Measurements from ENCODE around the gene MYLK2. TPM values are rescaled to one million over a fixed set of nuclear protein-coding genes. Genes with fewer than 3 reads are reported as not detected.

MYLK2 gene
- polyA plus RNA-seq, 1 donor from 2014 or later, result 0.22 TPM

DNA sequence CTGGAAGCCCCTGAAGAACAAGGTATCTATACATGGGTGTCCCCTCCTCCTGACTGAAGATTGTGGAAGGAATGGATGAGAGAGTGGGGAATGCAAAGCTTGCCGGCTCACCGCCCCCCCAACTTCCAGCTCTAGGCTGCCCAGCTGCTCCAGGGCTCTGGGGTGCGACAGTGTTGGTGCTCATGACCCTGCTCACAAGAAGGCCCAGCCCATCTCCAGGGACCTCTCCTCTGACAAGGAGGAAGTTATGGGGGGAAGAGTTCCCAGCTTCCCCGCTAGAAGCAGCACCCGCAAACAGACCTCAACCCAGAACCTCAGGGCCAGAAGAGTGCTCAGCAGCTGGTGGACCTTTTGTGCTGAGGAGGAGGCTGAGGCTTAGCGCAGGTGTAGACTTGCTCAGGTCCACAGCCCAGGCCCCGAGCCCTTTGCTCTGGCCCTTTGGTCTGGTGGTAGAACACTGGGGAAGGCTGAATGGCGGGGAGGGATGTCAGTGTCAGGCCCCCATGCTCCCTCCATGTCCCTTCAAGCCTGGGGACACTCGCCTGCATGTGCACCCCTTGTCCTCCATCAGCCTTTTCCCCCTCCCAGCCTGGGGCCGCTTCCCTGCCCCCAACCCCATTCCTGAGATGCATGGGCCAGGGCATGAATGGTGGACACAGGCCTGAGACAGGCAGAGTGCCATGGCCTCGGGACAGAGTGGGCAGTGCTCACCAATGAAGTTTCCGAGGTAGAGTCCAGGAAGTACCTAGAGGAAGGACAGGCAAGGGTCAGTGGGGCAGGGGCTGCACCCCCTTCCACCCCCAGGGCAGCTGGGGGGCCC, 49.9 kb downstream of the MYLK2 start:
- H3K27ac ChIP-seq (ENCODE audit: low read length), result no peak overlapping the region
- no peaks in the 10 kb centered on the region for H3K27me3 ChIP-seq (ENCODE audit: insufficient read depth, low read depth, low read length)
- H3F3A ChIP-seq (ENCODE audit: insufficient read depth, low read length, poor library complexity, severe bottlenecking), result no peaks in the 10 kb centered on the region
- peak overlapping the region; percentile 83 for H3K9ac ChIP-seq (ENCODE audit: low read length)
- no peaks in the 10 kb centered on the region for H3K36me3 ChIP-seq (ENCODE audit: insufficient read depth, low read length)
- peak overlapping the region; percentile 60 for H3K4me2 ChIP-seq (ENCODE audit: low read length)
- H4K20me1 ChIP-seq (ENCODE audit: insufficient read depth), result no peaks in the 10 kb centered on the region
- no peaks in the 10 kb centered on the region for H3K79me2 ChIP-seq (replicated peaks; ENCODE audit: insufficient read depth, low read length)
- H3K9me3 ChIP-seq (ENCODE audit: low read length), result no peaks in the 10 kb centered on the region
- no peak for TF ChIP-seq RAD21 (conservative IDR thresholded peaks at IDR 0.05)
- no peak overlapping the region for H2AFZ ChIP-seq (ENCODE audit: low read depth, low read length)
- H3K4me3 ChIP-seq (ENCODE audit: low read length), result peak overlapping the region; percentile 67
- no peaks in the 10 kb centered on the region for H3K9me2 ChIP-seq (ENCODE audit: insufficient read depth, low read length)

DNA sequence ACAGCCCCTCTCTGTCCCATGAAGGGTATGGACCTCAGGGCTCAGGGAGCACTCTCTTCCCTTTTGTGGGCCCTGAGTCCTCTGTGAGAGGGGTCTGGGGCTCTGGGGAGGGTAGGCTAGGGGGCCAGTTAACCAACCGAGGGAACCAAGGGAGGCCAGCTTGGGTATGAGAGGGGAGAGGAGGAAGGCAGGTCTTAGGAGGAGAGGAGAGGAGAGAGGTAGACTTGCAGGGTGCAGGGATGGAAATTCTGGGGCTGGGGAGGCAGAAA, 50.5 kb downstream of the MYLK2 start:
- Histone ChIP-seq H3K9ac (ENCODE audit: low read length) (peak overlapping the region; percentile 83), H3K9me2 (ENCODE audit: insufficient read depth, low read length) (no peaks in the 10 kb centered on the region), H3F3A (ENCODE audit: insufficient read depth, low read length, poor library complexity, severe bottlenecking) (no peaks in the 10 kb centered on the region), H3K4me2 (ENCODE audit: low read length) (peak overlapping the region; percentile 60), H3K27me3 (ENCODE audit: insufficient read depth, low read depth, low read length) (no peaks in the 10 kb centered on the region), H3K36me3 (ENCODE audit: insufficient read depth, low read length) (no peaks in the 10 kb centered on the region), H3K9me3 (ENCODE audit: low read length) (no peaks in the 10 kb centered on the region), H3K4me3 (ENCODE audit: low read length) (peak overlapping the region; percentile 67), H3K79me2 (replicated peaks; ENCODE audit: insufficient read depth, low read length) (no peaks in the 10 kb centered on the region), H4K20me1 (ENCODE audit: insufficient read depth) (no peaks in the 10 kb centered on the region), H2AFZ (ENCODE audit: low read depth, low read length) (peak overlapping the region; percentile 67), H3K27ac (ENCODE audit: low read length) (peak overlapping the region; percentile 43)
- TF ChIP-seq EP300 (conservative IDR thresholded peaks at IDR 0.05; ENCODE audit: poor library complexity, severe bottlenecking), result no peak
- no peak for TF ChIP-seq POLR2AphosphoS5 (IDR thresholded peaks at IDR 0.05)

DNA sequence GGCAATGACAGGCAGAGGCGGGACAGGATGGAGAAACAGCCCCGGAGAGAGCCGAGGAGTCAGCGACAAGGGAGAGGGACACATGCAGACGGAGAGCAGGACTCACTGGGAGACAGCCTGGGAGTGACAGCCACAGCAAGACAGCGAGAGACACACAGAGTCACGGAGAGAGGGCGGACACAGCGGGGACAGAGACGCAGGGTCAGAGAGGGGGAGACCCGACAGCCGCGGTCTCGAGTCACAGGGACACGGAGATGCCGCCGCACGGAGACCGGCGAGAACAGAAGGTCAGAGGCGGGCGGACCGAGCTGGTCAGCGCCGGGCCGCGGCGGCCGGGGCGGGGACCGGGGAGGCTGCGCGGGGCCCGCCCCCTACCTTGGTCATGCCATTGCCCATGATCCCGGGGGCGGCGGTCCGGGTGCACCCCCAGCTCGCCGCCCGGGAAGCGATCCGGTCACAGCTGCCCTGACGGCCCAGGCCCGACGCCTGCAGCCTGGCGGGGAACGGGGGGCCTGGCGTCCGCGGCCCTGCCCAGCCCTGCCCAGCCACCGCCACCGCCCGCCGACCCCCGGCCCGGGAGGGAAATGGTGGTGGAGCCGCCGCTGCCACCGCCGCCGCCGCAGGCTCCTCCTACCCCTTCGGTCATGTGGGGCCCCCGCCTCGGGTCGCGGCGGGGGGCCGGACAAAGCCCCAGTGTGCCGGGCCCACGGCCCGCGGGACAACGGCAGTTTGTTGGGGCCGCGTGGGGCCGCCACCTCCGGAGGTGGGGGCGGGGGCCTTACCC, 51.0 kb downstream of the MYLK2 start, which contains the start of the genes DUSP15 and TTLL9:
Gene DUSP15 (minus strand): TSS at position 586 of the 784 bp plus-strand sequence. CDS start 190 bp downstream, at position 396.
Gene TTLL9 (plus strand): TSS at position 693 of the 784 bp plus-strand sequence. CDS start 493 bp downstream, outside the sequence.
- peak within 1 kb of the TSS; percentile 83 for H3K9ac ChIP-seq (ENCODE audit: low read length)
- H3K9me2 ChIP-seq (ENCODE audit: insufficient read depth, low read length), result no peaks in the 10 kb centered on the region
- H3K36me3 ChIP-seq (ENCODE audit: insufficient read depth, low read length), result no peaks in the 10 kb centered on the region
- peak within 1 kb of the TSS; percentile 43 for H3K27ac ChIP-seq (ENCODE audit: low read length)
- TF ChIP-seq, protein P1, sequence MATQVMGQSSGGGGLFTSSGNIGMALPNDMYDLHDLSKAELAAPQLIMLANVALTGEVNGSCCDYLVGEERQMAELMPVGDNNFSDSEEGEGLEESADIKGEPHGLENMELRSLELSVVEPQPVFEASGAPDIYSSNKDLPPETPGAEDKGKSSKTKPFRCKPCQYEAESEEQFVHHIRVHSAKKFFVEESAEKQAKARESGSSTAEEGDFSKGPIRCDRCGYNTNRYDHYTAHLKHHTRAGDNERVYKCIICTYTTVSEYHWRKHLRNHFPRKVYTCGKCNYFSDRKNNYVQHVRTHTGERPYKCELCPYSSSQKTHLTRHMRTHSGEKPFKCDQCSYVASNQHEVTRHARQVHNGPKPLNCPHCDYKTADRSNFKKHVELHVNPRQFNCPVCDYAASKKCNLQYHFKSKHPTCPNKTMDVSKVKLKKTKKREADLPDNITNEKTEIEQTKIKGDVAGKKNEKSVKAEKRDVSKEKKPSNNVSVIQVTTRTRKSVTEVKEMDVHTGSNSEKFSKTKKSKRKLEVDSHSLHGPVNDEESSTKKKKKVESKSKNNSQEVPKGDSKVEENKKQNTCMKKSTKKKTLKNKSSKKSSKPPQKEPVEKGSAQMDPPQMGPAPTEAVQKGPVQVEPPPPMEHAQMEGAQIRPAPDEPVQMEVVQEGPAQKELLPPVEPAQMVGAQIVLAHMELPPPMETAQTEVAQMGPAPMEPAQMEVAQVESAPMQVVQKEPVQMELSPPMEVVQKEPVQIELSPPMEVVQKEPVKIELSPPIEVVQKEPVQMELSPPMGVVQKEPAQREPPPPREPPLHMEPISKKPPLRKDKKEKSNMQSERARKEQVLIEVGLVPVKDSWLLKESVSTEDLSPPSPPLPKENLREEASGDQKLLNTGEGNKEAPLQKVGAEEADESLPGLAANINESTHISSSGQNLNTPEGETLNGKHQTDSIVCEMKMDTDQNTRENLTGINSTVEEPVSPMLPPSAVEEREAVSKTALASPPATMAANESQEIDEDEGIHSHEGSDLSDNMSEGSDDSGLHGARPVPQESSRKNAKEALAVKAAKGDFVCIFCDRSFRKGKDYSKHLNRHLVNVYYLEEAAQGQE (IDR thresholded peaks at IDR 0.05; ENCODE audit: borderline replicate concordance), result peak; percentile 58
- TF ChIP-seq, protein P2, sequence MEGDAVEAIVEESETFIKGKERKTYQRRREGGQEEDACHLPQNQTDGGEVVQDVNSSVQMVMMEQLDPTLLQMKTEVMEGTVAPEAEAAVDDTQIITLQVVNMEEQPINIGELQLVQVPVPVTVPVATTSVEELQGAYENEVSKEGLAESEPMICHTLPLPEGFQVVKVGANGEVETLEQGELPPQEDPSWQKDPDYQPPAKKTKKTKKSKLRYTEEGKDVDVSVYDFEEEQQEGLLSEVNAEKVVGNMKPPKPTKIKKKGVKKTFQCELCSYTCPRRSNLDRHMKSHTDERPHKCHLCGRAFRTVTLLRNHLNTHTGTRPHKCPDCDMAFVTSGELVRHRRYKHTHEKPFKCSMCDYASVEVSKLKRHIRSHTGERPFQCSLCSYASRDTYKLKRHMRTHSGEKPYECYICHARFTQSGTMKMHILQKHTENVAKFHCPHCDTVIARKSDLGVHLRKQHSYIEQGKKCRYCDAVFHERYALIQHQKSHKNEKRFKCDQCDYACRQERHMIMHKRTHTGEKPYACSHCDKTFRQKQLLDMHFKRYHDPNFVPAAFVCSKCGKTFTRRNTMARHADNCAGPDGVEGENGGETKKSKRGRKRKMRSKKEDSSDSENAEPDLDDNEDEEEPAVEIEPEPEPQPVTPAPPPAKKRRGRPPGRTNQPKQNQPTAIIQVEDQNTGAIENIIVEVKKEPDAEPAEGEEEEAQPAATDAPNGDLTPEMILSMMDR (IDR thresholded peaks at IDR 0.05; ENCODE audit: poor library complexity, severe bottlenecking), result peak; percentile 22
- peak; percentile 34 for TF ChIP-seq TAF1 (IDR thresholded peaks at IDR 0.05; ENCODE audit: low read depth)
- TF ChIP-seq EP300 (conservative IDR thresholded peaks at IDR 0.05; ENCODE audit: poor library complexity, severe bottlenecking), result peak; percentile 53
- TF ChIP-seq RAD21 (conservative IDR thresholded peaks at IDR 0.05), result peak; percentile 22
- peak; percentile 58 for TF ChIP-seq POLR2AphosphoS5 (IDR thresholded peaks at IDR 0.05)
- TF ChIP-seq MXI1 (conservative IDR thresholded peaks at IDR 0.05; ENCODE audit: poor library complexity, severe bottlenecking), result peak; percentile 44
- TF ChIP-seq SMC3 (conservative IDR thresholded peaks at IDR 0.05; ENCODE audit: poor library complexity), result peak; percentile 23
- TF ChIP-seq EZH2 (IDR thresholded peaks at IDR 0.05; ENCODE audit: borderline replicate concordance, insufficient read depth, low read length, poor library complexity, severe bottlenecking), result no peak
- H3K4me2 ChIP-seq (ENCODE audit: low read length), result peak within 1 kb of the TSS; percentile 85
- peak within 1 kb of the TSS; percentile 67 for H2AFZ ChIP-seq (ENCODE audit: low read depth, low read length)
- H3F3A ChIP-seq (ENCODE audit: insufficient read depth, low read length, poor library complexity, severe bottlenecking), result no peaks in the 10 kb centered on the region
- H3K4me3 ChIP-seq (ENCODE audit: low read length), result peak within 1 kb of the TSS; percentile 67
- no peaks in the 10 kb centered on the region for H3K27me3 ChIP-seq (ENCODE audit: insufficient read depth, low read depth, low read length)
- no peaks in the 10 kb centered on the region for H4K20me1 ChIP-seq (ENCODE audit: insufficient read depth)
- H3K79me2 ChIP-seq (replicated peaks; ENCODE audit: insufficient read depth, low read length), result no peaks in the 10 kb centered on the region
- H3K9me3 ChIP-seq (ENCODE audit: low read length), result no peaks in the 10 kb centered on the region

Data from neural cell (in vitro differentiated cells).